HepG2 (cell line): ENCODE data around the gene ZC3H12A. TPM values are rescaled to one million over a fixed set of nuclear protein-coding genes. Genes with fewer than 3 reads are reported as not detected.

Experiments
- ATF1 ChIP-seq: IDR thresholded peaks from 2 replicates; pipeline ENCODE4 v1.6.1; 2016; ENCODE audit warnings: mild to moderate bottlenecking, control low read depth
- CBX5 ChIP-seq: sonication (generic); formaldehyde crosslinking; IDR thresholded peaks from 2 replicates; pipeline ENCODE4 v1.4.0; 2020; ENCODE audit warnings: missing genetic modification reagents, borderline replicate concordance
- CSRNP1 ChIP-seq: sonication (generic); formaldehyde crosslinking; IDR thresholded peaks from 2 replicates; pipeline ENCODE4 v1.8.1; 2023; ENCODE audit warnings: mild to moderate bottlenecking, missing genetic modification reagents
- FOSL2 ChIP-seq: sonication (generic); formaldehyde crosslinking; IDR thresholded peaks from 2 replicates; pipeline ENCODE4 v1.4.0; 2020; ENCODE audit warnings: missing genetic modification reagents
- FOXO1 ChIP-seq: sonication (generic); formaldehyde crosslinking; IDR thresholded peaks from 2 replicates; pipeline ENCODE4 v1.4.0; 2020; ENCODE audit warnings: missing genetic modification reagents
- HOXA9 ChIP-seq: sonication (generic); formaldehyde crosslinking; IDR thresholded peaks from 2 replicates; pipeline ENCODE4 v1.8.1; 2022; ENCODE audit warnings: missing genetic modification reagents, mild to moderate bottlenecking, moderate library complexity, borderline replicate concordance
- HOXD1 ChIP-seq: sonication (generic); formaldehyde crosslinking; IDR thresholded peaks from 2 replicates; pipeline ENCODE4 v1.5.0; 2020; ENCODE audit warnings: missing genetic modification reagents
- LCORL ChIP-seq, 2 experiments: fragments of 450-650 bp in 1 of 2; sonication (generic) in 1 of 2; formaldehyde crosslinking in 1 of 2; IDR thresholded peaks; 2 replicates each; pipeline versions ENCODE4 v1.5.0 to v1.6.1; 2017 to 2020; ENCODE audit warnings: antibody characterized with exemption in 1 of 2, missing genetic modification reagents in 1 of 2
- ONECUT2 ChIP-seq: sonication (generic); formaldehyde crosslinking; IDR thresholded peaks from 2 replicates; pipeline ENCODE4 v1.4.0; 2020; ENCODE audit warnings: missing genetic modification reagents
- PATZ1 ChIP-seq: sonication (generic); formaldehyde crosslinking; IDR thresholded peaks from 2 replicates; pipeline ENCODE4 v1.4.0; 2020; ENCODE audit warnings: missing genetic modification reagents
- RFXANK ChIP-seq: IDR thresholded peaks from 2 replicates; pipeline ENCODE4 v1.6.1; 2016
- SMARCE1 ChIP-seq: fragments of 450-650 bp; IDR thresholded peaks from 2 replicates; pipeline ENCODE4 v1.6.1; 2017; ENCODE audit warnings: borderline replicate concordance
- ZBTB1 ChIP-seq: sonication (generic); formaldehyde crosslinking; IDR thresholded peaks from 2 replicates; pipeline ENCODE4 v1.4.0; 2020; ENCODE audit warnings: missing genetic modification reagents, borderline replicate concordance
- ZGPAT ChIP-seq: IDR thresholded peaks from 2 replicates; pipeline ENCODE4 v1.6.1; 2016; ENCODE audit warnings: mild to moderate bottlenecking
- ZHX1 ChIP-seq: sonication (generic); formaldehyde crosslinking; IDR thresholded peaks from 2 replicates; pipeline ENCODE4 v1.8.1; 2022; ENCODE audit warnings: low read depth, mild to moderate bottlenecking, missing genetic modification reagents
- ZNF326 ChIP-seq: sonication (generic); formaldehyde crosslinking; IDR thresholded peaks from 2 replicates; pipeline ENCODE4 v1.4.0; 2020; ENCODE audit warnings: missing genetic modification reagents, borderline replicate concordance
- ZNF350 ChIP-seq: sonication (generic); formaldehyde crosslinking; IDR thresholded peaks from 2 replicates; pipeline ENCODE4 v1.4.0; 2020; ENCODE audit warnings: mild to moderate bottlenecking, low read depth, missing genetic modification reagents, borderline replicate concordance
- ZNF589 ChIP-seq: sonication (generic); formaldehyde crosslinking; conservative IDR thresholded peaks from 2 replicates; pipeline ENCODE4 v1.8.0; 2022; ENCODE audit warnings: mild to moderate bottlenecking, moderate library complexity, missing genetic modification reagents
- ZNF674 ChIP-seq: sonication (generic); formaldehyde crosslinking; IDR thresholded peaks from 2 replicates; pipeline ENCODE4 v1.5.0; 2020; ENCODE audit warnings: low read depth, mild to moderate bottlenecking, missing genetic modification reagents
- ZNF788 ChIP-seq: sonication (generic); formaldehyde crosslinking; IDR thresholded peaks from 2 replicates; pipeline ENCODE4 v1.5.0; 2020; ENCODE audit warnings: mild to moderate bottlenecking, missing genetic modification reagents, borderline replicate concordance
- polyA plus RNA-seq, 8 experiments: library from polyadenylated mRNA; depleted of rRNA in 3 of 8; stranded (reverse) in 7 of 8; unstranded in 1 of 8; fragments of >200 nt; fragmentation: Illumina TruSeq in 4 of 8; extraction: Trizol in 4 of 8; gene quantifications; 2 replicates each; pipeline versions ENCODE4 v1.2.1 to v1.2.3, GENCODE V29; 2011 to 2016; ENCODE audit warnings: low read depth in 4 of 8, missing spikeins in 1 of 8, mixed read lengths in 1 of 8; ENCODE audit not compliant: insufficient read depth in 1 of 8
- total RNA-seq, 5 experiments: library from RNA; depleted of rRNA; stranded (reverse); fragments of >200 nt; fragmentation: Illumina TruSeq; extraction: Trizol; gene quantifications; 2 replicates each; pipeline ENCODE4 v1.2.3, GENCODE V29; 2016; ENCODE audit warnings: low read depth in 1 of 5

Gene ZC3H12A
- total and polyA plus RNA-seq, 2 of the 13 experiments (the other 11 are each of a cell fraction or from before 2014, with no cell fraction given) = 6.8 to 13.3 TPM

- TF ChIP-seq ZNF788 (CRISPR knock-in tag) (peak; percentile 57; the same call in 1 of the 2 replicates), ONECUT2 (CRISPR knock-in tag) (no peak), HOXD1 (CRISPR knock-in tag) (peak; percentile 55; the same call in 1 of the 2 replicates), CBX5 (CRISPR knock-in tag) (peak; percentile 86; the same call in 1 of the 2 replicates), ATF1 (CRISPR knock-in tag) (no peak), ZNF350 (CRISPR knock-in tag) (peak; percentile 82), CSRNP1 (CRISPR knock-in tag) (0 out of 2 replicates have a peak, but pooled peaks have one; percentile 43), FOXO1 (CRISPR knock-in tag) (peak; percentile 79; the same call in 1 of the 2 replicates), SMARCE1 (no peak), RFXANK (0 out of 2 replicates have a peak, but pooled peaks have one; percentile 44), ZNF589 (CRISPR knock-in tag) (peak; percentile 67), HOXA9 (no peak), ZNF674 (no peak), ZNF326 (no peak), ZBTB1 (CRISPR knock-in tag) (no peak), ZHX1 (CRISPR knock-in tag) (peak; percentile 45; the same call in 1 of the 2 replicates), FOSL2 (CRISPR knock-in tag) (peak; percentile 98), PATZ1 (CRISPR knock-in tag) (peak; percentile 99), ZGPAT (CRISPR knock-in tag) (peak; percentile 89; the same call in 1 of the 2 replicates), LCORL (IDR thresholded peaks at IDR 0.05) (no peak), LCORL (CRISPR knock-in tag; IDR thresholded peaks at IDR 0.05) (peak; percentile 92)
These were observed 5.1 kb downstream of the ZC3H12A start (continued) for GRCh38 chr1:37479255-37480124.
